Bronchial epithelial cell (primary cell): ENCODE data around the gene HGF. TPM values are rescaled to one million over a fixed set of nuclear protein-coding genes. Genes with fewer than 3 reads are reported as not detected.

Source experiments
- DNase-seq: peaks from one replicate; pipeline ENCODE4 v3.0.0-alpha.2; 2010; ENCODE audit warnings: low read depth
- FAIRE-seq: peaks from 2 replicates; lab custom pipeline; 2011; peaks lifted over from hg19 to GRCh38; lab: Jason Lieb, UNC
- H3K27me3 ChIP-seq: 2 replicates; pipeline ENCODE4 v1.5.1; 2011; ENCODE audit warnings: low read length; ENCODE audit not compliant: control insufficient read depth, insufficient read depth
- H3K36me3 ChIP-seq: 2 replicates; pipeline ENCODE4 v1.5.1; 2011; ENCODE audit warnings: low read length; ENCODE audit not compliant: control insufficient read depth, insufficient read depth
- H3K4me3 ChIP-seq: 2 replicates; pipeline ENCODE4 v1.5.1; 2011; ENCODE audit warnings: mild to moderate bottlenecking, low read depth, low read length, control low read depth
- CTCF ChIP-seq: IDR thresholded peaks from 2 replicates; pipeline ENCODE4 v1.5.1; 2011; ENCODE audit warnings: mild to moderate bottlenecking, moderate library complexity, low read length, control low read depth, inconsistent platforms; ENCODE audit not compliant: insufficient read depth, severe bottlenecking
- total RNA-seq: library from RNA; depleted of rRNA; stranded (reverse); fragments of >200 nt; gene quantifications from 2 replicates; pipeline ENCODE4 v1.2.1, GENCODE V29; 2014

Gene HGF
- total RNA-seq, 1 donor from 2014 or later: 3.7 TPM

GRCh38 chr7:81655271-81655670, 114.6 kb downstream of the HGF start:
- TF ChIP-seq CTCF: no peak
- no peak for FAIRE-seq
- DNase-seq: no peak

DNA sequence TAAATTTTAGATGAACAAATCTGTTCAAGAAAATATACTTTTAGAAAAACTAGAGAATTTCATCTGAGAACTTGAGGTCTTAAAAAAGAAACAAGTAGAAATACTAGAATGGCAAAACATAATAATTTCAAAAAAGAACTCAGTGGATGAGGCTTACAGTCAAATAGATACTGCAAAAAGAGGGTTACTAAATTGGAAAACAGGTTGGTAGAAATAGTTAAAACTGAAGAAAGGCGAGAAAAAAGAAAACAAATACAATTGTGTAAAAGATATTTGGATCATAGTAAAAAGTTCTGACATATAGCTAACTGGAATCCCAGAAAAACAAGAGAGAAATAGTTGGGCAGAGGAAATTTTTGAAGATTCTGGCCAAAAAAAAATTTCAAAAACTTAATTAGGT, 117.6 kb downstream of the HGF start:
- FAIRE-seq (no peak), DNase-seq (no peak)
- no peak for TF ChIP-seq CTCF
- Histone ChIP-seq H3K27me3 (no peaks in the 10 kb centered on the region), H3K4me3 (no peak overlapping the region), H3K36me3 (no peaks in the 10 kb centered on the region)

More at GRCh38 chr7:81655271-81655670, 114.6 kb downstream of the HGF start:
- H3K27me3 ChIP-seq: no peaks in the 10 kb centered on the region
- H3K36me3 ChIP-seq: no peaks in the 10 kb centered on the region
- no peak overlapping the region for H3K4me3 ChIP-seq
